ENCODE results near the gene ZNF207.
"Not testable (repeated sequence)": the region's sequence is repeated elsewhere in the genome, so short reads cannot be mapped to it uniquely, and the experiment has no call there.

The ZNF207 gene

DNA sequence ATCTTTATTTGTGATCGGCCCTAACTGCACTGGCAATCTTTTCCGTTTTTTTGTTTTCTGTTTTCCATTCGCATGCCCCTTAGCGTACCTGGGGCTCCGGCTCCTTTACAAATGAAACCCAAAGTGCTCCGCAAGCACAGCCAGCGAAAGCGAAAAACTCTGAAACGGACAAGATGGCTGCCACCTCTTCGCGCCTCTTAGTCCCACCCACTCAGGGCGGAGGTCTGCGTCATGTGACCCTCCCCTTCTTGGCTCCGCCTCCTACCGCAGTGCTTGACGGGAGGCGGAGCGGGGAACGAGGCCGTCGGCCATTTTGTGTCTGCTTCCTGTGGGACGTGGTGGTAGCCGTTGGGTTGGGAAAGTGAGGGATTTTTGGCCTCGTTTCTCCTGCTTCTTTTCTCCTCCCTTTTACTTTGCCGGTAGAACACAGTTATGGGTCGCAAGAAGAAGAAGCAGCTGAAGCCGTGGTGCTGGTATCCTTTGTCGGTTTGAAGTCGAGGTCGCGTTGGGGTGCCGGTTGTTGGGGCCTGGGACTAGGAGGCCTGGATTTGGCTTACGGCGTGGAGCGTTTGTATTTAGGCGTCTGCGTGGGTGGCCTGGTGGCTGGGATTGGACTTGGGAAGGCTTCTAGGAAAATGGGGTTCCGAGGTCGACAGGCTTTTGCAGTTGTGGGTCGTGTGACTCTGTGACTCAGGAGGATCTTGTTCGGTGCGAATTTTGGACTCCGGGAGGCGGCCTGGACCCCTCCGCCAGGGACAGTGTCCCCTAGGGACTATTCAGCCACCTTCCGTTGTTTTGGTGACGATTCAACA lies at the start of gene ZNF207:
ZNF207 (plus strand) TSS at position 304 of the 812 bp plus-strand sequence; CDS start at position 433, 129 bp downstream.
- peak; percentile 91 for DNase-seq

DNA sequence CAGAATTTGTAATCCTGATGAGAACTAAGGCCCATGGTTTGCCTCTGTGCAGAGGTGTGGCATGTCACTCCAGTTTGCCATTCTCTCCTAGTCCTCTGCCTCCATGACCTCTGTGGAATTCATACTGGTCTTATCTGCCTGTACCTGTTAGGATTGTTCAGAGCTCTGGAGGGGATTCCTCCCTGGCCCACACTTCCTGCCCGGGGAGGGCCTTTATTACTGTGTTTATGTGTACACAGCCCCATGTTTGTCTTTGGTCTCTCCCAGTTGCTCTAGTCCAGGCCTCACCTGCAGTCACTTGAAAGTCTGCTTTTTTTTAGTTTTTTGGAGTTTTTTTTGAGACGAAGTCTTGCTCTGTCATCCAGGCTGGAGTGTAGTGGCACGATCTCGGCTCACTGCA lies 47.9 kb upstream of the ZNF207 start:
- no peak for DNase-seq

DNA sequence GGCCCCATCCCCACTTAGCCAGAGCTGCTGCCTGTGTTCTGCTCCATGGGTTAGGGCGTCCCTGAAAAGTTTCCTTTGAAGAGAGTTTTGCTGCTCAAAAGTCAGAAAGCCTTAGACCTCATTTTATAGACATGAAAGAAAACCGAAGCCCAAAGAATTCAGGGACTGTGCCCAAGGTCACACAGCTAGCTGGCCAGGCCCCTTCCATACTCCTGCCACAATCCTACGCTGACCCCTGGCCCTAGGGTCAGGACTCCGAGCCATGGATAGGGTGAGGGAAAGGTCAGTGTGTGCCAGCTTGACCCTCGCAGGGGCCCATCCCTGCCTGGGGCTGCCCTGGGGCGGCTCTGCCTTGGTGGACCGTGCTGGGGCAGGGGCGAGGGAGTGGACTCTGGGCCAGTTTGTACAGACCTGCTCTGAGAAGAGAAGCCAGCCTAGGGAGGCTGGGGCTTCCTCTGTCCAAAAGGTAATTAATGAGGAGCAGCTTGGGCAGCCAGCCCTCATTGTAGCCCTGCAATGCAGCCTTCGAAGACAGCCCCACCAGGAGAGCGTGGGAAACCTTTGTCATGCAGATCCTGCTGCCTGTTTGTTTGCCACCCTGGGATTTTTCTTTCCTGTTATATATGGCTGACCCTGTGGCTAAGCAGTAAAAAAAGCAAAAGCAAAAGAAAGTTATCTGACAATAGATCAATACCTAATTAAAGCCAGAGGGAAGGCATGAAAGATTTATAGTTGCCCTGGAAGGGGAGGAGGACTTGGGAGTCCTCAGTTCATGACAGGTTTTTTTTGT lies 46.9 kb upstream of the ZNF207 start:
- DNase-seq: no peak

DNA sequence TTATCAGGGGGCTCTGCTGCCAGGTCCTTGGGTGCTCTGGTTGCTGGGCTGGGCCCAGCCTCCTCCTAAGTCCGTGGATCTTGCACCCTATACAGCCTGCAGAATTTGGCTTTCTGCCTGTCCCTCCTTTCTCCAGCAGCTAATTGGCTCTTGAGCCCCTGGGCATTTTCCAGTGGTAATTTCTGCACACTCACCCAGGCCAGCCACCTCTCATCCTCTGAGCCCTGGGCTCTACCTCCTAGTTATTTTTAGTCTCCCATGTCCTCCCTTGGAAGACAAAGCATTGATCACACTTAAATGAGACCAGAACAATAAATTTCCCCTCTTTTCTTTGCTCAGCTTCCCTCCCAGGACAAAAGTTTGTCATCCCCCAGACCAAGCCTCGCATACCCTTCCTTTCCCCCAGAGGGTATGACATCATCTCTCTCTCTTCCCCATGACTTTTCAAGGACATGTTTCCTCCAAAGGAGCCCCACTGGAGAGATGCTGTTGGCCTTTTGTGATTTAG lies 46.1 kb upstream of the ZNF207 start:
- no peak for DNase-seq

DNA sequence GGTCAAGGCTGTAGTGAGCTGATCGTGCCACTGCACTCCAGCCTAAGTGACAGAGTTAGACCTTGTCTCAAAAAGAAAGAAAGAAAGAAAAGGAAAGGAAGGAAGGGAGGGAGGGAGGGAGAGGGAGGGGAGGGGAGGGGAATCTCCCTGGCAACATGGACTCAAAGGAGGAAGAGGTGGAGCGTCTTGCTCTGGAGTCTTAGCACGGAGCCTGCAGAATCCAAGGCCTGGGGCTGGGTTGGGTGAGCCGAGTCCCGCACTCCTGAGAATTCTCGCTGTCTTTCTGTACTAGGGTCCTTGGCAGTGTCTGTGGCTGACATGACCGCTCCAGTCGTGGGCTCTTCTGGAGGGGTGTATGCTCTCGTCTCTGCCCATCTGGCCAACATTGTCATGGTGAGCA lies 44.9 kb upstream of the ZNF207 start:
- no peak for DNase-seq

DNA sequence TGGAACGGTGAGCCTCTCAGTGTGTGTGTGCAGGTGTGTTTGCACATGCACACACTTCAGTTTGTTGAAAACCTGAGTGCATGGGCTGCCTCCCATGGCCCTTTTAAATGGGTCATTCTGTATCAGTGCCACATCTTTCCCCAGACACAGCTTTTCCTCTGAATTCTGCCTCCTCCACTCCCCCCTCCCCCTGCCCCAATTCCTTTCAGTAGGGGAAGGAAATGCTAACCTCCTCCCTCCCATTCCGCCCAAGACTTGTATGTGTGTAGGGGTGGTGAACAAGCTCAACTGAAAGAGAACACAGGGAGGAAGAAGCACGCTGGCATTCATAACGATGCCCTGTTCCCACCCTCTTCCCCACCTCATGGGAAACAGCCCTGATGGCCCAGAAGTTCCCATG lies 42.3 kb upstream of the ZNF207 start:
- no peak for DNase-seq

DNA sequence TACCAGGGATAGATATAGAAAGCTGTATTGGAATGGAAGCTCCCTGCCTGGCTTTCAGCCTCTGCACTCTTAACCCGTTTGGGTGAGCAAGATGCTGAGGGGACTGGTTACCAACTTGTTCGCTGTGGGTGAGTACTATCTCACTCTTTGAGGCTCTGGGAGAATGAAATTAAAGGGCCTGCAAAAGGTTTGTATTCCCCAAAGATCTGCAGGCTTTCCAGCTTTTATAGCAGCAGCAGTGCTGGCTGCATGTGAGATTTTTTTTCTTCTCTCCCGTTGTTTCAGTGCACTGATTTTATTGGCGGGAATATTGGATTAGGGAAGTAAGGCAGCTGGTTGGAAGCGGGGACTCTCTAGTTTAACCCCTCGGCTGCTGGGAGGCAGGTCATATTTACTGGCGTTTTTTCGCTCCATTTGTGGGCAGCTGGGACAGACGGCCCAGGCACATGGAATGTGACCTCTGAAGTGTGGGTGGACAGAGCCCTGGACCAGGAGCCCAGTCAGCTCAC lies 38.9 kb upstream of the ZNF207 start:
- no peak for DNase-seq

DNA sequence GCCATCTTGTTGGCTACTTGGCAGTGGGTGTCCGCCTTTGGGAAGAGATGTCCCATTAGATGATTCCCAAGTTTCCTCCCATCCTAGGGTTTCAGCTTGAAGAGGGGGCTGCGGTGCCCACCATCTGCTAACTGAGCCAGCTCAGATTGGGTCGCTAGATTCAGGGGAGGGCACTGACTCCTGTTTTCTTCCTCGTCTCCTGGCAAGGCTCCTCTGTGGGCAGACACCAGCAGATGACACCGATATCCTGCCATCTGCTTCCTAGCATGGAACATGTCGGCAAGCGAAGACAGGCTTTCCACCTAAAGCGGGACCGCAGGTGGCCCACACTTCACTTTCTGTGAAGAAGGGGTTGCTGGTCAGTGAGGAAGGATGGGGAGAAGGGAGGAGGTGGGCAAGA lies 35.3 kb upstream of the ZNF207 start:
- no peak for DNase-seq

DNA sequence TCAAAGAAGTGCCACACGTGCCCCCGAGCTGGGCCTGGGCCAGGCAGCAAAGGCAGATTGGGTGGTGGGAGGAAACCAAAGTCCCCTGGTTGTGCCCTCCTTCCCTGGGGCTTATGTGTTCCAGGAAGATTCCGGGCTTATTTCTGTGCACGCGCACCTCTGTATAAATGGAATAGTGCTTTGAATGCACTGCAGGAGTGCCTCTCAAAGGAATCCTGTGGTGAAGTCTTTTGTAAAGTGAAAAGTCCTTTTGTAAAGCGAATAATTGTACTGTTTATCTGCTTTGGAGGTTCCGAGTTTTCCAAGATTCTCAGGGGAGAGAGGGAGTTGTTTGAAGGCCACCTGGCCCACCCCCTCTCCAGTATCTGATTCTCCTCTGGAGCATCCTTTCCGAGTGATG lies 34.8 kb upstream of the ZNF207 start:
- no peak for DNase-seq

DNA sequence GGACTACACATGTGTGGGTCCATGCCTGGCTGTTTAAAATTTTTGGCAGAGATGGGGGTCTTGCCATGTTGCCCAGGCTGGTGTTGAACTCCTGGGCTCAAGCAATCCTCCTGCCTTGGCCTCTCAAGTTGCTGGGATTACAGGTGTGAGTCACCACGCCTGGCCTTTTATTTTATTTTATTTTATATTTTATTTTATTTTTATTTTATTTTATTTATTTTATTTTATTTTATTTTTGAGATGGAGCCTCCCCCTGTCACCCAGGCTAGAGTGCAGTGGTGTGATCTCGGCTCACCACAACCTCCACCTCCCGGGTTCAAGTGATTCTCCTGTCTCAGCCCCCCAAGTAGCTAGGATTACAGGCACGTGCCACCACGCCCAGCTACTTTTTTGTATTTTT lies 33.3 kb upstream of the ZNF207 start:
- DNase-seq: not testable (repeated sequence)

DNA sequence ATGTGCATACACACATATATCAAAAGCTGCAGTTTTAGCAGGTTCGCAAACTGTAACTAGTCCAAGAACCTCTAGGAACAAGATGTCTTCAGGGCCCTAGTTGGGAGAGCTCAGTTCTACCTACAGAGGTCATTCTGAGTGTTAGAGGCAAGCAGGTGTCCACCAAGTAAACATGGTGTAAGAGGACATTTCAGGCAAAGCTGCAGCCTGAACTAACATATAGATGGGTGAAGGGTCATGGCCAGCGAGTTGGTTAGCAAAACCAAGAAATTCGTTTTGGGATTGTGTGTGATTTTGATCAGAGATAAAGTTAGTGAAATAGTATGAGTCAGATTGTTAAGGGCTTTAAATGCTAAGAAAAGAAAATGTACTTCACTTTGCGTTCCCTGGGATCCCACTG lies 32.6 kb upstream of the ZNF207 start:
- no peak for DNase-seq

DNA sequence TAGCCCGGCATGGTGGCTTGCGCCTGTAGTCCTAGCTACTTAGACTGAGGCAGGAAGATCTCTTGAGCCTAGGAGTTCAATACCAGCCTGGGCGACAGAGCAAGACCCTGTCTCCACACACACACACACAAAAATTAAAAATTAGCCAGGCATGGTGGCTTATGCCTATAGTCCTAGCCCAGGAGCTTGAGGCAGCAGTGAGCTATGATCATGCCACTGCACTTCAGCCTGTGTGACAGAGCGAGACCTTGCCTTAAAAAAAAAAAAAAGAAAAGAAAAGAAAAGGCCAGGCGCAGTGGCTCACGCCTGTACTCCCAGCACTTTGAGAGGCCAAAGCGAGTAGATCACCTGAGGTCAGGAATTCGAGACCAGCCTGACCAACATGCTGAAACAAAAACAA lies 31.9 kb upstream of the ZNF207 start:
- no peak for DNase-seq

DNA sequence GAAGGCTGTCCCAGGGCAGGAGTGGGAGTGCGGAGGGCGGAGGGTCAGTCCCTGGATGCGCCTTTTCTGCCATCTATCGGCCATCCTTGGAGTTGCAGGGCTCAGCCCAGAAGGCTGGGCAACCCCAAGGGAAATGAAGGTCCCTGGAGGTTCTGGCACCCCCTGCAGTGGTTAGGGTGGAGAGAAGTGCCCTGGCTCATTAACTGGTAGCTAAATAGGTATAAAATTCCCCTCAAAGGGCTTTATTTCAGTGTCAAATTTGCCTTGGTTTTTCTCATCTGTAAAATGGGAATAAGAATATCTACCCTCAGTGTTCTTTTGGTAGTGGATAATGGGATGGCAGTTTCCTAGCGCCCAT lies 30.4 kb upstream of the ZNF207 start:
- peak; percentile 77 for DNase-seq

DNA sequence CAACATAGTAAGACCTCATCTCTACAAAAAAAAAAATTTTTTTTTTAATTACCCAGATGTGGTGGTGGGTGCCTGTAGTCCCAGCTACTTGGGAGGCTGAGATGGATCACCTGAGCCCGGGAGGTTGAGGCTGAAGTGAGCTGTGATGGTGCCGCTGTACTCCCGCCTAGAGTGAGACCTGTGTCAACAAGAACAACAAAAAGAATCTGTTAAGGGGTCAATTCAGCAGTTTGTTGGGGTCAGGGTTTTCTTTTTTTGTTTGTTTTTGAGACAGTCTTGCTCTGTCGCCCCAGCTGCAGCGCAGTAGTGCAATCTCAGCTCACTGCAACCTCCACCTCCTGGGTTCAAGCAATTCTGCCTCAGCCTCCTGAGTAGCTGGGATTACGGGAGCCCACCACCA lies 29.9 kb upstream of the ZNF207 start:
- DNase-seq: not testable (repeated sequence)

DNA sequence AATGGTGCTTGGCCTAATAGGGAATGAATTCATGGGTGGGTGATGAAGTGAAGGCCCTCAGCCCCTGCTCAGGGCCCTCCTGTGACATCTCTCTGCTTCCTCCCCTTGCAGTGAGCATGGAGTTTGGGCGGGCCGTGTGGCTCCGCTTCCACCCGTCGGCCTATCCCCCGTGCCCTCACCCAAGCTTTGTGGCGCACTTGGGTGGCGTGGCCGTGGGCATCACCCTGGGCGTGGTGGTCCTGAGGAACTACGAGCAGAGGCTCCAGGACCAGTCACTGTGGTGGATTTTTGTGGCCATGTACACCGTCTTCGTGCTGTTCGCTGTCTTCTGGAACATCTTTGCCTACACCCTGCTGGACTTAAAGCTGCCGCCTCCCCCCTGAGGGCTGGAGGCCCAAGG lies 29.1 kb upstream of the ZNF207 start:
- DNase-seq: no peak

DNA sequence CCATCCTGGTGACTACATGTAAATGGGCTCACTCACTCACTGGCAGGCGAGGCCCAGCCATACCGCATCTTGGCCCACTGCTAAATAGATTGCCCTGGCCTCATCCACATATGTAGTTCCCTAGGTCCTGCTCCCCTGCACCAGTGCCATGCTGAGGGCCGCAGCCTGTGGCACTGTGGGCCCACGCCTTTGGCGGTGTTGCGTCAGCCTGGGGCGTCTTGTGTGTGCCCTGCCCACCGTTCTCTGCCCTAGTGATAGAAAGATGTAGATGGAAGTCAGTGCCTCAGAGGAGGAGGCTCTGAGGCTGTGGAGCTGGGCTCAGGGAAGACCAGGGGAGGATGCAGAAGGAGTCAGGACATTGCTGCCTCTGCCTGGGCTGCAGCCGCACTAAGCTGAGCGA lies 26.9 kb upstream of the ZNF207 start:
- no peak for DNase-seq

DNA sequence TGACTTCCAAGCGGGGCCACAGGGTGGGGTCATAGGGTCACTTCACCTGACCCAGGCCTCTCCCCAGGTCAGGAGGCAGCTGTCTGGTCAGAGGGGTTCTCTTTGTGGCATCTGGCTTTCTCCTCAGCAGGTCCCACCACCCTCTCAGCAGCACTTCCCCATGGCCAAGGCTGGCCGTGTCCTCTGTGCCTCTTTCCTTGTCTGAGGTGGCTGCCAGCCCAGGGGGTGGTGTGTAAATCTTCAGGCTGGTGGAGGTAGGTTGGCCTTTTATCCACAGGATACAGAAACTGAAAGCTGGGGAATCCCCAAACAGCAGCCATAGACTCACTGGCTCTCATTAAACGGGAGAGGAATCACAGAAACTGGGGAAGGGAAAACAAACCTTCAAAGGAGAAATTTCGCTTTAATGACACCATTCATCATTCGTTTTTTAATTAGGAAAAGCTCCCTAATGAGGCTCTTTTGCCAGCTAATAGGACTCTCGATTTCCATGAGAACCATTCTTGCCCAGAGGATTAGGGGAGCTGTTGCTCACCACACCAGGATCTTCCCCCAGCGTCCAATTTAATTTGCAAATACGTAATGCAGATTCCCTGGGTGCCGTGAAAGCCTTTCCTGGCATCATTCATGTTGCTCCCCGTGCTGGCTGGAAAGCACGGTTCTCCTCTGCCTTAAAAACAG lies 26.0 kb upstream of the ZNF207 start:
- DNase-seq: no peak

DNA sequence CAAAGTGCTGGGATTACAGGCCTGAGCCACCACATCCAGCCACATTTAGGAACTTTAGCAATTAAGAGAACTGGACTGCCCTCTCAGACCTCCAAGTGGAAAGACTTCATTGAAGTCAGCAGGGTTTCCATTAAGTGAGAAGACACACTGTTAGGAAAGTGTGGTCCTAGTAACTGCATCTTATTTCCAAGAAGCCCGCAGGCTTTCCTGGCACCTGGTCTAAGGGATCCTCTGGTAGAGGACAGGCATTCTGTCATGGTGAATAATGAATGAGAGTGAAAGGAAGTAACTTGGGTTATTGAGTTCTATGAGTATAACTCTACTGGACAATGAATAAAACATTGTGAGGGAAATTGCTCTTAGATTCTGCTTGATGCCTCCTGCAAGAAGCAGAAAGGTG lies 22.0 kb upstream of the ZNF207 start:
- no peak for DNase-seq

DNA sequence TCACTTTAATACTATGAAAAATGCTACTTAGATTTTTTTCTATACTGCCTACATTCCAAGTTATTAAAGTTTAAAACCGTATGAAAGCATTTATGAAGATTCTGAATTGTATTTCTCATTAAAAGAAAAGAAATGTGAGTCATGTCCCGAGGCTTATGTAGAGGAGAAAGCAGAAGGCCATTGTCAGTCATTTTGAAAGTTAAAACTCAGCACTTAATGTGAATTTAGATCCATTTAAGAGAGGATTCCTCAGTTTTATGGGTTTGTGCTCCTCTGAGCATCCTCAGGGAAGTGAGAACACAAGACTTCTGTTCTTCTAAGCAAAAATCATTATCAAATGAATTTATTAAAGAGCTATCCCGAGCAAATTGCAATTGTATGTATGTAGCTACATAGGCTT lies 19.8 kb upstream of the ZNF207 start:
- DNase-seq: no peak

DNA sequence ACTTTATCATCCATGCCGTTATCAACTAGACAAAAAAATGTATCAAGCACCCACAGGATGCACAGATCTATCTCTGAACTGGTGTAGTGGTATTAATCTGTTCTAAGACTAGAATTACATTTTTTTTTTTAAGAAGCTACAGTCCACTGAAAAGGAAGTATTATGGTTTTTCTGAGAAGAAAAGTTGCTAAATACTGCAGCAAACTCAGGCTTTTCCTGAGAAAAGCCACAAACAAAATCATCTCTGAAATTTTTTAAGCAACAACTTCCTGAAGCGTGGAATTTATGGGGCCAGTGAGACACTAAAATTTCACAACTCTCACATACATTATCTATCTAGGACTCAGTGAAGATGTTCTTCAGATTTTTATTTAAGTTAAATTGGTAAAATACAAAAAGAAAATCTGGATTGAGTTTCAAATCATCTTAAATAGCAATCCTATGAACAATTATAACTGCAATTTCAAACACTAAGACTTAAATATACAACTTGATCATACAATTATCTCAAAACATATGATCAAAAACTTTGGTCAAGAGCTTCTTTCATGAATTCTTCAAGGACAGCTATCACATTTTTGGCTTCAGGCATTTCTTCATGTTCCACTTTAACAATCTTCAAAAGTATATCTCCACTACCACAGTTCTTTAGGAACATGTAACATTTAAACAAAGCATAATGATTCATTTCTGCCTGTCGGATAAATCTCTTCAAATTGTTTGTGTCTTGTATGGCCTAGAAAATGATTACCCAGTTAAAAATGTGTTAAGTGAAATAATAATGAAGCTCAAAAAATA lies 18.5 kb upstream of the ZNF207 start:
- DNase-seq: no peak

DNA sequence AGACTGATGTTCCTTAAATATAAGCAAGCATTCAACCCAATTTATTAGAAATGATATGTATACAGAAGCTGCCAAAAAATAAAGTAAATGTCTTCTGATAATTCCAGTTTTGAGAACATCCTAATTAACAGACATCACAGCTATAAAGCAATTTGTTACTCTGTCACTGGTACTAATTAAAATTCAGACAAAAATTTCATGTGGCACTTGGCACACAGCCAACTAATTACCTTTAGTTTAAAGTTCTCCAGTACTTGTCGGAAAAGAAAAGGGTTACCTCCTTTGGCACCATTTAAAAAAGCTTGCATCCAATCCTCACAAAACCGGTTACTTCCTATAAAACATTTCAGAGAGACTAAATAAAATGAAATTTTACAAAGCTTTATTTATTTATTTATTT lies 16.8 kb upstream of the ZNF207 start:
- no peak for DNase-seq

DNA sequence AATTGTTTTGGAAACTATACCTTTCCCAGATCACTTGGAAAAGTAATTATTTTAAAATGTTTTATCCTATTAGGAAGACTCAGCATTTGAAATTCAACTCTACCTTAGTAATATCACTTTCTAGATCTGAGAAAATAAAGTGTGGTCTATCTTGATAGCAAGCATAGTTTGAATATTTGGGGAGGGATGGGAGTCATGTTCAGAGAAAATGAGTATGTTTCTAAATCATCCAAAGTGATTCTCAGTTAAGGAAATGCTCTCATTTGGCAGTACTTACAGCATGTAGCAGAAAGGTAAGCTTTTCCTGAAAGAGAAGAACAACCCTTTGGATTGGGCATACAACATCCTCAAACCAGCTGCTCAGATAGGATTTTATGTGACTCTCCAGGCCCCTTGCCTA lies 14.9 kb upstream of the ZNF207 start:
- DNase-seq: no peak

DNA sequence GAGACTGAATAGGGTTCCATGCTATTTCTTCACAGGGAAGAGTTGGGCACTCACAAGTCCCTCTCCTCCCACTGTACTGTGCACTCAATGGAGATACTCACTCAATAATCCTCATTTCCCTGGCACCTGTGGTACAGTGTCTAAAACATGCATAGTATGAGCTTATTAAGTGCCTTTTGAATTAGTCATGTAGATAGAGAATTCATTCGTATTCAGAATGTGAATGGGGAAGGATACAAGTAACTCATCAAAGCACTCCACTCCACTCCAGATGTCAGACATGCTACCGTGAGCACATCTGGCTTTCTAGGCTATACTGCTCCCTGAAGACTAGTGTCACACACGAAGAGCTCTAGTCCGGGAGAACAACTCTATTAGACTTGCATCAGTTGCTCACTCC lies 14.3 kb upstream of the ZNF207 start:
- DNase-seq: no peak
